GM19438 (cell line): ENCODE results near the gene EFL1.
"Not testable (repeated sequence)": the region's sequence is repeated elsewhere in the genome, so short reads cannot be mapped to it uniquely, and the experiment has no call there.

Experiments
- ATAC-seq: cut with Tn5 transposase; IDR thresholded peaks from one replicate; pipeline ENCODE4 v1.9.1; 2021; ENCODE audit warnings: low read depth; ENCODE audit not compliant: unreplicated experiment

EFL1 gene

DNA sequence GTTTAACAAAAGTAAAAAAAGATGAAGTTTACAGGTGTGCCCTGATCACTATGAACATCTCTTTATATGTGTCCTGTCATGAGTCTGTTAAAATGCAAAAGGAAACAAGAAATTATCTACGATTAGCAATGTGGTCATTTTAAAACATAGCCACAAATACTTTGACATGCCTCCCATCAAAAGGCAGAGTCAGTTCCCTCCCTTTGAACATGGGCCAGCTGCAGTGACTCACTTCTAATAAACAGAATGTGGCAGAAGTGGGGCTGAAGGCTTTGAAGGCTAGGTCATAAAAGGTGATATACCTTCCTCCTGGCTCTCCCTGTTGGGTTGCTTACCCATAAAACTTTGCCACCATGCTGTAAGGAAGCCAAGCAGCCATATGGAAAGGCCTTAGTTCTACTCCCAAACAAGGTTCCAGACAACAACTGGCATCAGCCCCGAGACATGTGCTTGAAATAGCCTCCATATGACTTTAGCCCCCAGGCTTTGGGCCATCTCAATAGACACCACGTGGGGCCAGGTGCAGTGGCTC lies 52.4 kb downstream of the EFL1 start:
- not testable (repeated sequence) for ATAC-seq

DNA sequence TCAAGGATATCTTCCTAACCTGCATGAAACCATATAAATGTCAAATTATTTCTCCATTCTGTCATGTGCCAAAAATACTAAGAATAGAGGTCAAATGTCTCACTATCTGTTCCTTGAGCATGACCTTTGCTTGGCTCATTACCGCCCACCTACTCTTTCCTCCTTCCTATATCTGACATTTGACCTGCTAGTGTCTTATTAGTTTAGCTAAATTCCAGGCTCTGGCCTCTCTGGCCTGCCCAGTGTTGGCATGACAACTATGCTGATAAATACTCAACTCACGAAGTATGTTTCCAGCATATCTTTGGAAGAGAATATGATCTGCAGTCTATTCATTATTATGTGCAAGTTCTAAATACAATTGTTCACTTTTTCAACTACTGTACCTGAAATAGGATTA lies 58.0 kb downstream of the EFL1 start:
- not testable (repeated sequence) for ATAC-seq

DNA sequence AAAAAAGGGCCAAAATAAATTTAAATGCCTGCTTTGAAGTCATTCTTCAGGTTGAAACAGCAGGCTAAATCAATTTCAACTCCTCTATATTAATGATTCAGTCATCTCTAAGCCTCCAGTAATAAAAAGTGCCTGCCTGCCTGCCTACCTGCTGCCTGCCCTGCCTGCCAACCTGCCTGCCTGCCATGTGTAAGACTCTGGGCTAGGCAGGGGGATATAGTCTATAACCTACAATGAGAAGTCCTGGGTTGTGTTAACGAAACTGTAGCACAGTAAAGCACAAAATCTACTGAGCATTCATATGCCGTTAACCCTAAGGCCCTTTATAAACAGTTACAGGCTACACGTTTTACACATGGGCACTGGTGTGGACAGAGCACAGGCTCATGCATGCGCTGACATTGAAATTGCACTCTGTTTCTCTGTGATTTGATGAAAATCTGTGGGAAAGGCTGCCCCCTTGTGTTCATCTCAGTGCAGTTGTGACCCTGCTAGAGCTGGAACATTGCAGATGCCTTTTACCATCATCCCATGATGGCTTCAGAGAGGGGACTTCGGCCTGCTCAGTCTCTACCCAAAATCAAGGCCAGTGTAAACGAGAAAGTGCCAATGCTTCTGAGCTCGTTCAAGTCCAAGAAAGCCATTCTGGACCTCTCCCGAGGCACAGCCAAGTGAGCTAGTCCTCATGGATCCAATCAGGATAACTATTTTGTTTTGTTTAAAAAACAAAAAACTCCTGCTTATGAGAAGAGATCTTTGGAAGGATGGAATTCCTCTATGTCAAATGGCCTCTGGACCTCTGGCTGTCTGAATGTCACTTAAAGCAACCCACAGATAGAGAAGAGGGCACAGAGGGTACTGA lies 64.6 kb downstream of the EFL1 start:
- peak; percentile 94 for ATAC-seq

DNA sequence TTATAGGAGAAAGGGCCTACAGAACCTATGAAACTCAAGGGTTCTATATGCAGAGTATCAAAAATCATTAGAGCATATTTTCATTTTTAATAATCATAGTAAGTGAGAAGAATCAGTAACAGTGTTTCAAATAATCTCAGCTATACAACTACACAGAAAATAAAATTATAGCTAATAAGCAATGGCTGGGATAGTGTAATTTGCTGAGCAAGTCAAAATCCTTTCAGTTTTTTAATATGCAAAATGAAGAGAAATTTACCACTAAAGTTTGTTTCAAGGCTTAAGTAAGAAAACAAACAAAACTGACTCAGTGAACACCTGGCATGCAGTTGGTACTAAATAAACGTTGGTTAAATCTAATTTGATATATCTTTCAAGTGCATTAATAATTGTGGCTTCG lies 66.2 kb downstream of the EFL1 start:
- ATAC-seq = no peak

DNA sequence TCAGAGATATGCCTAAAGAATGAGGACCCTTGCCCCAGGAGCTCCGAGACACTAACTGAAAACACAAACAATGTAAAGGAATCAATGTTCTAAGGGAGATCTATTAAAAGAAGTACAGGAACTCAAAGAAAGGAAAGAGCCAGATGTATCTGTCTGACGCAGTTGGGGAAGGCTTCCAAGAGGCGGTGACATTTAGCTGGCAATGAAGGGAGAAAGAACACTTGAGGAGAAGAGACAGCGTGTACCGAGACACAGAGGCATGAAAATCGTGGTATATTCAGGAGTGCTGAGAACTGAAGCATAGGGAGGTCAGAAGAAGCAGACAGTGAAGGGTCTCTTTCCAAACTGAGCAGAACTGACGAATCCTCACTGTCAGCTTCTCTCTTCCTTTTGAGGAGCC lies 66.7 kb downstream of the EFL1 start:
- ATAC-seq = not testable (repeated sequence)

DNA sequence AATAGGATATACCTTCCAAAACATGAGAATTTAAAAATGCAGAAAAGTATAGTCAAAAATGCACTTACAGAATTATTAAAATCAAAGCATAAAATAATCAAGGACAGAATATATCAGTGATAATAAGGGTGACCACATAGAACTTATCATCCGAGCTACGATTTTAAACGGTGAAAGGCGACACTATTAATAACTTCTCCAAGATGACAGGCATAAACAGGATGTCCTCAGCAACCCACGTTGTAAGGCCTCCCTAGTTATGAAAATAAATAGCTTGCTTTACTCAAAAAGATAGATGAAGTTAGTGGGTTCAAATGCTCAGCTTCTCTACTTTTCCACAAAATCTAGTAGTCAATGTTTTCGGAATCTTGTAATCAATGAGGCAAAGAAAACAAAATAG lies 68.0 kb downstream of the EFL1 start:
- not testable (repeated sequence) for ATAC-seq

DNA sequence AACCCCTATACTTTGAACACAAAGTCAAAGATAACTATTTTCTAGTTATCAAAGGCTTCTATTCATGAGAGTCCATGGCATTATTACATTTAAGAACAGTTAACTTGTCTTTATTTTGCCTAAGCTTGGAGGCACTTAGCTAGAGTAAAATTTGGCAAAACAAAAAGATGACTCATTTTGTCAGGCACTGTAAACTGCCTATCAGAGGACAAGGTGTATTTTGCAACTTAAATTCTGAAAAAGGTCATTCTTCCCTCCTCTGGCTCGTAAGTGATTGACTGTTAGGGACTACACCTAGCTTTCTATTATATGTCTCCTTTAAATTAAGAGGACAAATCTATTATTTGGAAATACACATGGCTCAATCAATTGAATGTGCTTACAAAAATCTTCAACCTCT lies 69.1 kb downstream of the EFL1 start:
- not testable (repeated sequence) for ATAC-seq

DNA sequence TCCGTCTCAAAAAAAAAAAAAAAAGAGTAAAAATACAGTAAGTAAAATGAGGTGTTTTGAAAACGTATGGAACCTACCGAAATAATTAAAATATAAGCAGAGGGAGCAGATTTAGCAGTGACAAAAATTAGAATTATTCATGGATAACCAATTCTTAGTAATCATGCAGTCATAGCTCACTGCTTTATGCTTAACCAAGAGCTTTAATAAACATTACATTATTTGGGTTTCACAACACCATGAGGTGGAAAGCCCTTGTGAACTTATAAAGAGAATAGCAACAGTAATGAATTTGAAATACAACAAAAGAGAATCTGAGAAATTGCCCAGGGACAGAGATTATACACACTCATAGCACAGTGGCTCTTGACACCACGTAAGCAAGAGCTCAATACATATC lies 70.1 kb downstream of the EFL1 start:
- not testable (repeated sequence) for ATAC-seq

DNA sequence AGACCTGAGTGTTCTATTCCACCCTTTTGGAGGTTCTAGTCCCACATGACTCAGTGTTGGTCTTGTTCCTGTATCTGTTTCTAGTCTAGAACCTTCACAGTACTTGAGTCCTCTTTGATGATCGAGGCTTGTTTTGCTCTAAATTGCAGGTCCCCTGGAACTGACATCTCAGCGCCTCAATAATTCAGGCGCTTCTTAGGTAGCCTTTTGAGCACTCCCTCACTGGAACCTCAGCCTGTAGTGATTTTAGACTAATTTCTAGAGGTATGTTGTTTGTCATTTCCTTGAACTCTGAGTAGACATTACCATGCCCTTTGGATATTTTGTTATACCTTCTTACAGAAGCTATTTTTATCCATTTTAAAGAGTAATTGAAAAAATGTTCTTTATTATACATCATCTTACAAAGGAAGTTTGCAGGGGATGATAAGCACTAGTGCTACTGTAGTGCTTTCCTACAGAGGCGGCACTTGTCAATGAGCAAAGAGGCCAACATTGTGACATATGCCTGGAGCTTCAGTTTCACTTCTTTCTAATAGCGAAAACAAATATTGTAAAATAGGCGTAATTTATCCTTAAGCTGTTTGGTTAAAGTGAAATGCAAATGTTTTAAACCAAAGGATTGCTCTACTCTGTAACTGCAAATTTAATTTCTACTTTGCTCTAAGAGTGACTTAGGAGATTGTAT lies 75.7 kb downstream of the EFL1 start:
- ATAC-seq = peak; percentile 89

DNA sequence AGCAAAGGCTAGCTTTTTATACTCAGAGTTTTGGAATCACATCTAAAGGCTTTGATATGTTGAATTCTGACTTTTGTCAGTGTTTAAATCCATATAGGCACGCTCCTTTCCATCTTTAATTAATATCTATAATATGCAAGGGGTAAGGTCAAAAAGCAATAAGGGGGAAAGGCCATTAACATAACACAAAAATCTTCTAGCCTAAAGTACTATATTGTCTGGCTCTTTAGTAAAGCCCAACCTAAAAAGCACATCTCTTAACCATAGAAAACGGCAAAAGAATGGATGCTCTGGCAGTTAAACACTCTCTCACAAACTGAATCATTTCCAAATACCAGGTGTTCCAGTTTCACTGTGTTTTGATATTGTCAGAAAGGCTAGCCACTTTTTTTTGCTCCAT lies 76.4 kb downstream of the EFL1 start:
- no peak for ATAC-seq

DNA sequence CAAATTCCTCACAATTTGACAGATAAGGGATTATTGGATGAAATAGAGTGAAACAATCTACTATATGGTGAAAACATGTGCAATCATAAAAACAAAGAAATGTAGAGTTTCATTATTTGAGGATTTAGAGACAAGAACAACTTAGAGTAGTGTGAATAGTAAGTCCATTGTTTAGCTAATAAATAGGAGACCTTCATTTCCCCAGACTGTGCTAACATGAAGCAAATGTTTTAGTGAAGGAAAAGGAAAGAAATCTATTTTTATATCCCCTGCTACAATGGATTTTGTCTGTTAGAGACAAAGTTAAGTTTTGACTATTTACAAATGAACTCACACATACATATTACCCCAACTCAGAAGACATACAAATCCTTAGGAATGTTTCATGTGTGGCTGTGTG lies 77.8 kb downstream of the EFL1 start:
- no peak for ATAC-seq

DNA sequence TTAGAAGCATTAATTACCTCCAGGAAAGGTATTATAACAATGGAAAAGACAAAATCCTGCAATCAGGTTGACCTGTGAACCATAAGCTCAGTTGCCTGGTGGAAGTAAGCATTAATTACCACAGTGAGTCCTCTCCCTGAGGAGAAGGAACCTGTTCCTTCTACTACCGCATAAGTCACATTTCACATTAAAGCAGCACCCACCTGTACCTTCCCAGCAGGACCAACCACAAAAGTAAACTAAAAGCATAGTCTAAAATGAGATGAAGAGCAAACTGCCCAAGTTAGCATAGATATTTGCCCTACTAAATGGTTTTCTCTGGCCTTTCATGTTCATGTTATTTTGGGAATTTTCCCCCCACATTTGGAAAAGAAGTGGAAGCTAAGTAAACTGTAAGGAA lies 78.2 kb downstream of the EFL1 start:
- no peak for ATAC-seq

DNA sequence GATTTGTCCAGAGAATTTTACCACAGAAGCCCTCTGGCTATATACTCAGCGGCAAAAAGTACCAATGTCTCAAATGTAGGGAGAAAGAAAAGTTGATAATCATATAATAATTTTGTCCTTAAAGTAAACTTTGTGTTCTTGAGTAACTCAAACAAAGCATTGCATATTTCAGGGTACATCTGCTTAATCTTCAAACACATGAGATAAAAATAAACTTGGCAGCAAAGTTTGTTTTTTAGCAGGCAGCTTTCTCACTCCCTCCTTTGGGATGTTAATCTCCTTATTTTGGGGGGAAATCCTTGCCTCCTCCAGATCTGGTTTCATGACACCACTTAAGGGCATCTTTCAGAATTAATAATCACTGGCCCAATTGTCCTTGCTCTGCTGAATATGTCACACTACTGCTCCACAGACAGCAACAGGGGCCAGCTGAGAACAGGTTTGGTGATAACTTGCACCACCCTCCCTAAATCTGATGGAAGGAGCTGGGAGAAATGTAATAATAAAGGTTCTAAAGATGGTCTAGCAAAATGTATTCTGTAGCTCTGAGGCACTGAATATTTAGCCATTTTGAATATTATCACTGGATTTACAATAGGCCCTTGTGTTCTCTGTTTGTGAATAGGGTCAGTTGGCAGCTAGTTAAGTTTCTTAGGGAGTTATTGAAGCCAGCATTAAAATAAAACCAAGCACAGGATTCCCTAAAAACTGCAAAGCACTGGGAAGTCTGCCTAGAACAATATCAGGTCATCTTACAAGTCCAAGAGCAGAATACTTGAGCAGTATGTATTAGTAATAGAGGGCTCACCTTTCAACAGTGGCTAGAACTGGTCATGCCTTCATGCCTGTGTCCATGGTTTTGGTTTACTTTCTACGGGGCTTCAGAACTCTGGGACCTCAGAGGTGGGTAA lies 79.2 kb downstream of the EFL1 start:
- no peak for ATAC-seq

DNA sequence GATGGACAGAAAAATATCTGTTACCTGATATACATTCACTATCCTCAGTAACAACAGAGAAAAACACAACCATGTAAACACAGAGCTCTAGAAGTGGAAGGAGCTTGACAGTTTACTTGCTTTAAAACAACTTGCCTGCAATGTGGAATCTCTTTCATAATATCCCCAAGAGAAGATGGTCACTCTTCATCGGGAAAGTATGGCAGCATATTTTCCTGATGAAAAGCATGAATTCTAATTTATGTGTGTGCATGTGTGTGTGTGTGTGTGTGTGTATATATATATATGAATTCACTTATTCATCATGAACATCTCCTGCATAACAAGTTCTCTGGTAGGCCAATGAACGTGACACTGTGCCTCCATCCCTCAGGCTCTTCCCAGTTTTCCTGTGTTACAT lies 81.2 kb downstream of the EFL1 start:
- no peak for ATAC-seq

DNA sequence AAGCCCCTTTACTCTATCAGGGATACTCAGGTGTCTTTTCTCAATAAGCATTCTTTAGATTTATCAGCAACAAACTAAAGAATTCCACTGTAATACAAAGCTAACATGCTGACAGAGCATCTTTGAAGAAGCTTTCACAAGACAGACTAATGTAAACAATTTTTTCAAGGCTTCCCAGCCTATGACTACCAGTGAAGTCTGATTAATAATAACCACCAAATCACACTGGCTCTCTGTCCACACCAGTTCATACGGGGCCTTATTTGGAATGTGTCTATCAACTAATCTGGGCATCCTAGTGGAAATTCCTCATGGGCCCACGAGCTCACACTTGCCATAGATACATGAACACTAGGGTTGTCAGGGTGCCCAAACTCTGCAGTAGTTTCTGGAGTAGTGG lies 84.5 kb downstream of the EFL1 start:
- no peak for ATAC-seq

DNA sequence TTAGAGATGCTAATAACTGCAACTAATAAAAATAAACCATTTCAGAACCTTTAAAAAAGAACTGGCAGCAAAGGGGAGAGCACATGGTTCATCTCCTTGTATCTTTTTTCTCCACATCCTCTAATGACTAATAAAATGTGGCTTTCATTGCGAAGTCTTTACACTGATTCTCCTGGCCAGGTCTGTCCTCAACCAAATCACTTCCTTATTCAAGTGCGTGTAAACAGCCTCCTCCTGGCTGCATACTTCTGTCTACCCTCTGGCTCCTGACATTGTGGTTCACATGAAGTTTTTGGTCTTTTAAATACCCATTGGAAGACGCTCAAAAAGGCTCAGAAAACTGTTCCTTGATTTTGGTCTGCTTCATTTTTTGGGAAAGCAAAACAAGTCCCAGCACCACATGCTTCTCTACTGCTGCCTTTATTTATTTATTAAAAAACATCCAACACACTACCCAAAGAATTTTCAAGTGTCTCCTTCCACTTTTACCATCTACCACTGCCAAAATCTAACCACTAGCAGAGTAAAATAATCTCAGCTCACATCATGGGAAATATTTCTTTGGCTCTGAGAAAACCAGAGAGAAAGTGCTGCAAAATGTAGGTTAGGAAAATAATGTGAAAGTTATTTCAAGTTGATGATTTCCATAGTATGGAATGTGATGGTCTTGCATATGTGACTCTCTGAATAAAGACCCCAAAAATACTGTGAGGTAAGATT lies 85.1 kb downstream of the EFL1 start:
- no peak for ATAC-seq

DNA sequence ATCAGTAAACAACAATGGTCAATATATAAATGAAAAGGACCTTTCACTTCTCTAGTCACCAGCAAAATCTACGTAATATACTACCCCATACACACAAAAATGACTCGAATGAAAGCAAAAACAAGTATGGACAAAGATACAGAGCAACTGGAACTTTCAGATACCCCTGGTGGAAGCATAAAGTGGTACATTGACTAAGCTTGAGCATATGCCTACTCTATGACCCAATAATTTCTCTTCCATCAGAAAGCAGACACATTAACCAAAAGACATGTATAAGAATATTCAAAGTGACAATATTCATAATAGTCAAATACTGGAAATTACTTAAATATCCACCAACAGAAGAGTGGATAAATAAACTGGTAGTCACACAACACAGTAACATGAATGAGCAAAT lies 86.0 kb downstream of the EFL1 start:
- no peak for ATAC-seq

DNA sequence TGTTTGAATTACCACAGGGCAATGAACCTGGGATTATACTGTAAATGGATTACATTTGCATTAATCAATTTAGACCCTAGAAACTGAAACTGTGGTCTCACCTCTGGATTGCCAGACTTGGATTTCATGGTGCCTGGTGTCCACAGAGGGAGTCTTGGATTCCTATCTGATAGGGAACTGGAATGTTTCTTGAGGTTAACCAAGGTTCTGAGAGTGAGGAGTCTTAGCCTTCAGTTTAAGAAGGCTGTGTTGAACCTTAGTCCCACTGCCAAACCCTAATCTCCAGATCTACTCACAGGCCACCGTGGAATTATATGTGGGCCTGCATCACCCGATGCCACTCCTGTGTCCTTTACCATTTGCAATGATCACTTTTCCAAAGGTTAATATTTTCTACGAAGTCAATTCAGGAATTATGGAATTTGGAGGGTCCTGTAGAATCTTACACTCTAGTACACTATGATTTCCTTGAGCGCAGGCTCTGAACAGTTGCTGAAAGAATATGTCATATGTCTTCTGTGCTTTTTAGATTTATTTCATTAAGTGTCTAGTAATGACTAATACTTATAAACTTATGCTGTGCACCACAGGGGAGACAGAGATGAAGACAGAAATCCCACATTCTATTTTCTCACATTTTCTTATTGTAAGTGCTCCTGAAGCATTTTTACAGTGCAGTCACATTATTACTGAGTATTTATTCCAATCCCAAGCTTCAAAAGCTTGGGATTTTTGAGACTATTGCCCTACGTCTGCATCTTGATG lies 87.9 kb downstream of the EFL1 start:
- no peak for ATAC-seq

DNA sequence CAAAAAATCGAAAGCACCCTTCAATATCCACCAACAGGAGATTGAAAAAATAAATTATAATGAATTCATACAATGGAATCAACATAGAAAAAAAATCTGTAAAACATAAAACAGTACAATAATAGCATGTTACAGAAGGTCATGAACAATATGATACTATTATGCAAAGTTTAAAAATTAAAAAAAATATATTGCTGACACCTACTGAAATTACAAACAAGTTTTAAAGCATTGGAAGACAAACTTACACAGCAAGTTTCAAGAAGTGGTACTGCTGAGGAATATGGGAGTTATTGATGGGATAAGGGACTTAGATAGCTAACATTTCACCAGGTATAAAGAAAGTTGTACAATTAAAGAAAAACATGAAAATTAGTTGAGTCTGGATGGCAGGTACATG lies 89.4 kb downstream of the EFL1 start:
- ATAC-seq = no peak
